Epithelial cell of proximal tubule (primary cell): ENCODE measurements around the gene UBE2N. TPM values are rescaled to one million over a fixed set of nuclear protein-coding genes. Genes with fewer than 3 reads are reported as not detected.

Experiments used
- DNase-seq: peaks from one replicate; pipeline ENCODE4 v3.0.0-alpha.2; 2011; ENCODE audit warnings: low read depth
- H3K4me3 ChIP-seq: 2 replicates; pipeline ENCODE4 v1.5.1; 2011; ENCODE audit warnings: low read depth, mild to moderate bottlenecking, low read length
- CTCF ChIP-seq: conservative IDR thresholded peaks from 2 replicates; pipeline ENCODE4 v1.5.1; 2012; ENCODE audit warnings: low read depth, mild to moderate bottlenecking, low read length
- total RNA-seq: library from RNA; depleted of rRNA; stranded (reverse); fragments of >200 nt; gene quantifications from 2 replicates; pipeline ENCODE4 v1.2.3, GENCODE V29; 2015

The UBE2N gene
- total RNA-seq, 1 donor from 2014 or later, result 127 TPM

- no peak overlapping the region for H3K4me3 ChIP-seq
- DNase-seq, result no peak
- no peak for TF ChIP-seq CTCF
Observed at GRCh38 chr12:93459097-93459496, 17.4 kb upstream of the UBE2N start.

GRCh38 chr12:93456077-93456476 lies 14.3 kb upstream of the UBE2N start:
- no peak for DNase-seq
- H3K4me3 ChIP-seq, result no peak overlapping the region
- TF ChIP-seq CTCF, result no peak

- no peak overlapping the region for H3K4me3 ChIP-seq
- TF ChIP-seq CTCF, result no peak
- peak; percentile 67 for DNase-seq
Observed at GRCh38 chr12:93453633-93454032, 11.9 kb upstream of the UBE2N start.

- TF ChIP-seq CTCF, result no peak
- no peak overlapping the region for H3K4me3 ChIP-seq
- DNase-seq, result no peak
Observed at GRCh38 chr12:93451423-93452158, 9.8 kb upstream of the UBE2N start.

GRCh38 chr12:93449277-93449676 lies 7.5 kb upstream of the UBE2N start:
- DNase-seq, result no peak
- no peak for TF ChIP-seq CTCF
- no peak overlapping the region for H3K4me3 ChIP-seq

GRCh38 chr12:93448796-93449195 lies 7.0 kb upstream of the UBE2N start:
- DNase-seq, result no peak
- no peak overlapping the region for H3K4me3 ChIP-seq
- TF ChIP-seq CTCF, result no peak
